Neural progenitor cell (in vitro differentiated cells): Measurements from ENCODE around the gene SPAAR.

Source experiments
- CTCF ChIP-seq: fragments of 200-600 bp; sonication (generic); IDR thresholded peaks from 2 replicates; pipeline ENCODE4 v1.5.1; 2017; ENCODE audit warnings: antibody characterized with exemption, mild to moderate bottlenecking
- EZH2 ChIP-seq: fragments of 200-600 bp; sonication (generic); IDR thresholded peaks from 2 replicates; pipeline ENCODE4 v1.6.1; 2017; ENCODE audit warnings: antibody characterized with exemption, mild to moderate bottlenecking, moderate library complexity
- EZH2phosphoT487 ChIP-seq: fragments of 200-600 bp; sonication (generic); IDR thresholded peaks from 2 replicates; pipeline ENCODE4 v1.6.1; 2017; ENCODE audit warnings: antibody characterized with exemption

- TF ChIP-seq CTCF (no peak), EZH2phosphoT487 (no peak), EZH2 (no peak)
Measured at GRCh38 chr9:35870351-35870923, 38.9 kb upstream of the SPAAR start, which contains the start of gene OR13J1.
